H9 (cell line): ENCODE measurements around the gene ISG20. TPM values are rescaled to one million over a fixed set of nuclear protein-coding genes. Genes with fewer than 3 reads are reported as not detected.

Experiments
- DNase-seq: peaks from one replicate; pipeline ENCODE4 v3.0.0-alpha.2; 2017
- H2AFZ ChIP-seq: one replicate; pipeline ENCODE4 v1.6.1; 2013; ENCODE audit warnings: mild to moderate bottlenecking, low read length, control low read depth, moderate library complexity
- H2AK5ac ChIP-seq: 2 replicates; pipeline ENCODE4 v1.6.1; 2013; ENCODE audit warnings: low read length, control low read depth, mixed read lengths; ENCODE audit not compliant: insufficient read length
- H2BK120ac ChIP-seq: one replicate; pipeline ENCODE4 v1.6.1; 2013; ENCODE audit warnings: low read depth, mild to moderate bottlenecking, low read length, control low read depth, inconsistent platforms; ENCODE audit not compliant: poor library complexity, severe bottlenecking
- H2BK12ac ChIP-seq: 2 replicates; pipeline ENCODE4 v1.6.1; 2013; ENCODE audit warnings: low read length, control low read depth, mixed read lengths, low read depth; ENCODE audit not compliant: insufficient read length
- H2BK15ac ChIP-seq: 2 replicates; pipeline ENCODE4 v1.6.1; 2013; ENCODE audit warnings: low read depth, low read length, control low read depth
- H2BK20ac ChIP-seq: one replicate; pipeline ENCODE4 v1.6.1; 2013; ENCODE audit warnings: low read depth, mild to moderate bottlenecking, low read length, control low read depth, inconsistent platforms; ENCODE audit not compliant: poor library complexity, severe bottlenecking
- H2BK5ac ChIP-seq: 2 replicates; pipeline ENCODE4 v1.6.1; 2013; ENCODE audit warnings: low read length, control low read depth, mixed read lengths; ENCODE audit not compliant: insufficient read length
- H3K14ac ChIP-seq: 2 replicates; pipeline ENCODE4 v1.6.1; 2013; ENCODE audit warnings: low read length, control low read depth; ENCODE audit not compliant: insufficient read depth
- H3K18ac ChIP-seq: 2 replicates; pipeline ENCODE4 v1.6.1; 2013; ENCODE audit warnings: low read depth, mild to moderate bottlenecking, mixed read lengths, low read length, control low read depth; ENCODE audit not compliant: insufficient read length
- H3K23ac ChIP-seq: 2 replicates; pipeline ENCODE4 v1.6.1; 2013; ENCODE audit warnings: low read length, control low read depth, mixed read lengths, low read depth; ENCODE audit not compliant: insufficient read length
- H3K23me2 ChIP-seq: 2 replicates; pipeline ENCODE4 v1.6.1; 2013; ENCODE audit warnings: low read depth, mild to moderate bottlenecking, mixed read lengths, low read length, control low read depth; ENCODE audit not compliant: insufficient read length, poor library complexity, severe bottlenecking
- H3K27ac ChIP-seq: 2 replicates; pipeline ENCODE4 v1.5.1; 2013; ENCODE audit warnings: low read length, control low read depth, mixed read lengths, low read depth; ENCODE audit not compliant: insufficient read length
- H3K27me3 ChIP-seq: 2 replicates; pipeline ENCODE4 v1.6.1; 2013; ENCODE audit warnings: low read length, control low read depth, inconsistent platforms; ENCODE audit not compliant: insufficient read depth
- H3K4ac ChIP-seq: 2 replicates; pipeline ENCODE4 v1.6.1; 2013; ENCODE audit warnings: low read depth, mild to moderate bottlenecking, control low read depth, inconsistent platforms, low read length, moderate library complexity
- H3K4me1 ChIP-seq: 2 replicates; pipeline ENCODE4 v1.6.1; 2013; ENCODE audit warnings: low read length, control low read depth, inconsistent platforms; ENCODE audit not compliant: insufficient read depth
- H3K4me2 ChIP-seq: 2 replicates; pipeline ENCODE4 v1.6.1; 2013; ENCODE audit warnings: low read length, control low read depth, mixed read lengths; ENCODE audit not compliant: insufficient read length, insufficient read depth
- H3K56ac ChIP-seq: 2 replicates; pipeline ENCODE4 v1.6.1; 2013; ENCODE audit warnings: low read depth, mild to moderate bottlenecking, mixed read lengths, low read length, control low read depth; ENCODE audit not compliant: insufficient read length
- H3K79me1 ChIP-seq: 2 replicates; pipeline ENCODE4 v1.6.1; 2013; ENCODE audit warnings: low read depth, mild to moderate bottlenecking, moderate library complexity, low read length, control low read depth, inconsistent platforms; ENCODE audit not compliant: insufficient read depth, poor library complexity, severe bottlenecking
- H3K79me2 ChIP-seq: 2 replicates; pipeline ENCODE4 v1.6.1; 2013; ENCODE audit warnings: low read length, control low read depth, inconsistent platforms; ENCODE audit not compliant: insufficient read depth
- H3K9ac ChIP-seq: 2 replicates; pipeline ENCODE4 v1.6.1; 2013; ENCODE audit warnings: low read length, control low read depth, mixed read lengths; ENCODE audit not compliant: insufficient read length; ENCODE audit errors: extremely low read depth
- H3K9me3 ChIP-seq: one replicate; pipeline ENCODE4 v1.6.1; 2013; ENCODE audit warnings: low read depth, low read length, inconsistent platforms; ENCODE audit not compliant: control insufficient read depth
- H3T11ph ChIP-seq: one replicate; pipeline ENCODE4 v1.6.1; 2013; ENCODE audit warnings: mild to moderate bottlenecking, low read length, control low read depth, inconsistent platforms
- H4K20me1 ChIP-seq: one replicate; pipeline ENCODE4 v1.6.1; 2013; ENCODE audit not compliant: control insufficient read depth, insufficient read length, insufficient read depth
- H4K5ac ChIP-seq: 2 replicates; pipeline ENCODE4 v1.6.1; 2013; ENCODE audit warnings: low read depth, mild to moderate bottlenecking, mixed read lengths, low read length, control low read depth; ENCODE audit not compliant: insufficient read length
- H4K8ac ChIP-seq: replicated peaks from 2 replicates; pipeline ENCODE4 v1.6.1; 2013; ENCODE audit warnings: low read length, control low read depth, mixed read lengths, low read depth; ENCODE audit not compliant: insufficient read length
- H4K91ac ChIP-seq: 2 replicates; pipeline ENCODE4 v1.6.1; 2013; ENCODE audit warnings: low read depth, mild to moderate bottlenecking, moderate library complexity, mixed read lengths, low read length, control low read depth; ENCODE audit not compliant: insufficient read length
- H3K27ac Mint-ChIP-seq, 3 experiments: 2 replicates in 2 of 3; 3 replicates in 1 of 3; pipeline ENCODE4 v1.8.0; 2020 to 2021; ENCODE audit warnings: mixed read lengths in 3 of 3, mild to moderate bottlenecking in 1 of 3, moderate library complexity in 1 of 3
- H3K27me3 Mint-ChIP-seq: 2 replicates; pipeline ENCODE4 v1.8.0; 2021; ENCODE audit warnings: low read depth, mild to moderate bottlenecking, moderate library complexity, mixed read lengths
- H3K36me3 Mint-ChIP-seq, 3 experiments: 2 replicates in 2 of 3; 3 replicates in 1 of 3; pipeline ENCODE4 v1.8.0; 2020 to 2021; ENCODE audit warnings: low read depth in 3 of 3, mixed read lengths in 3 of 3; ENCODE audit not compliant: insufficient read depth in 1 of 3
- H3K4me1 Mint-ChIP-seq, 2 experiments: 2 replicates each; pipeline ENCODE4 v1.8.0; 2020; ENCODE audit warnings: mixed read lengths in 2 of 2
- H3K4me3 Mint-ChIP-seq, 2 experiments: 2 replicates in 1 of 2; 3 replicates in 1 of 2; pipeline ENCODE4 v1.8.0; 2020 to 2021; ENCODE audit warnings: mild to moderate bottlenecking in 2 of 2, mixed read lengths in 2 of 2, moderate library complexity in 1 of 2
- H3K9me3 Mint-ChIP-seq, 2 experiments: 2 replicates in 1 of 2; 3 replicates in 1 of 2; pipeline ENCODE4 v1.8.0; 2020; ENCODE audit warnings: mild to moderate bottlenecking in 2 of 2, mixed read lengths in 2 of 2, moderate library complexity in 1 of 2
- CTCF ChIP-seq: fragments of 200-600 bp; sonication (generic); conservative IDR thresholded peaks from 3 replicates; pipeline ENCODE4 v1.8.0; 2021; ENCODE audit warnings: antibody characterized with exemption, mild to moderate bottlenecking
- WGBS: extraction: QIAGEN DNeasy Blood & Tissue Kit; methylation state at CpG from one replicate; pipeline ENCODE4 v1.1.7; 2013; ENCODE audit warnings: missing lambda C conversion rate, low lambda C conversion rate, mixed read lengths; ENCODE audit not compliant: insufficient read length; ENCODE audit errors: extremely low coverage; 5-methylcytosine and 5-hydroxymethylcytosine counted together
- total RNA-seq: library from RNA; stranded (reverse); gene quantifications from 2 replicates; pipeline ENCODE4 v1.2.1, GENCODE V29; 2021

The ISG20 gene
- total RNA-seq, 1 experiment from 2014 or later, result 7.4 TPM

- H3K14ac ChIP-seq, result no peak overlapping the region
- H3K4me2 ChIP-seq, result no peak overlapping the region
- Mint-ChIP-seq H3K4me1 (peaks cover 2 to 4% of the 10 kb centered on the region in 2 experiments; a peak in 3 of 4 replicates), H3K4me3 (no peak overlapping the region), H3K36me3 (no peaks in the 10 kb centered on the region), H3K9me3 (peaks cover 0 to 6% of the 10 kb centered on the region in 2 experiments; a peak in 1 of 5 replicates), H3K27me3 (peaks cover 15% of the 10 kb centered on the region), H3K27ac (no peak overlapping the region; a peak in 1 of 7 replicates)
- H3T11ph ChIP-seq, result no peak overlapping the region
- no peak overlapping the region for H2BK5ac ChIP-seq
- no peak overlapping the region for H2BK12ac ChIP-seq
- WGBS, result no CpG with 5 or more reads among the region's 6 CpGs
- H4K5ac ChIP-seq, result no peak overlapping the region
- H3K27ac ChIP-seq, result no peak overlapping the region
- H4K20me1 ChIP-seq, result peaks cover 2% of the 10 kb centered on the region
- no peak overlapping the region for H3K23ac ChIP-seq
- H4K8ac ChIP-seq, result no peak overlapping the region
- no peaks in the 10 kb centered on the region for H3K23me2 ChIP-seq
- no peak overlapping the region for H4K91ac ChIP-seq
- H3K56ac ChIP-seq, result no peak overlapping the region
- H3K18ac ChIP-seq, result no peak overlapping the region
- no peak for DNase-seq
- H3K79me2 ChIP-seq, result no peaks in the 10 kb centered on the region
- no peak overlapping the region for H3K4ac ChIP-seq
- no peak overlapping the region for H2BK15ac ChIP-seq
- no peaks in the 10 kb centered on the region for H3K27me3 ChIP-seq
- H3K9me3 ChIP-seq, result no peaks in the 10 kb centered on the region
- H2AFZ ChIP-seq, result no peak overlapping the region
- no peak overlapping the region for H3K9ac ChIP-seq
- H2BK20ac ChIP-seq, result no peak overlapping the region
- H2BK120ac ChIP-seq, result no peak overlapping the region
- no peaks in the 10 kb centered on the region; the same call in 1 of the 2 replicates for H3K4me1 ChIP-seq
- H2AK5ac ChIP-seq, result no peak overlapping the region
- H3K79me1 ChIP-seq, result no peaks in the 10 kb centered on the region
- no peak for TF ChIP-seq CTCF
These were observed 24.4 kb downstream of the ISG20 start for GRCh38 chr15:88663141-88663621.
